Suprapubic skin (tissue), 3 donors: ENCODE measurements around the gene MAP2K7.

Source experiments
- CTCF ChIP-seq, 2 donors: fragments of 200-600 bp in 1 of 2; fragments of 450-650 bp in 1 of 2; sonication (generic) in 1 of 2; IDR thresholded peaks; one replicate each; pipeline ENCODE4 v1.5.1; 2016 to 2019; ENCODE audit warnings: antibody characterized with exemption in 2 of 2, mild to moderate bottlenecking in 1 of 2, moderate library complexity in 1 of 2
- EP300 ChIP-seq: sonication (generic); formaldehyde crosslinking; IDR thresholded peaks from one replicate; pipeline ENCODE4 v1.6.1; 2017; ENCODE audit warnings: antibody characterized with exemption

DNA sequence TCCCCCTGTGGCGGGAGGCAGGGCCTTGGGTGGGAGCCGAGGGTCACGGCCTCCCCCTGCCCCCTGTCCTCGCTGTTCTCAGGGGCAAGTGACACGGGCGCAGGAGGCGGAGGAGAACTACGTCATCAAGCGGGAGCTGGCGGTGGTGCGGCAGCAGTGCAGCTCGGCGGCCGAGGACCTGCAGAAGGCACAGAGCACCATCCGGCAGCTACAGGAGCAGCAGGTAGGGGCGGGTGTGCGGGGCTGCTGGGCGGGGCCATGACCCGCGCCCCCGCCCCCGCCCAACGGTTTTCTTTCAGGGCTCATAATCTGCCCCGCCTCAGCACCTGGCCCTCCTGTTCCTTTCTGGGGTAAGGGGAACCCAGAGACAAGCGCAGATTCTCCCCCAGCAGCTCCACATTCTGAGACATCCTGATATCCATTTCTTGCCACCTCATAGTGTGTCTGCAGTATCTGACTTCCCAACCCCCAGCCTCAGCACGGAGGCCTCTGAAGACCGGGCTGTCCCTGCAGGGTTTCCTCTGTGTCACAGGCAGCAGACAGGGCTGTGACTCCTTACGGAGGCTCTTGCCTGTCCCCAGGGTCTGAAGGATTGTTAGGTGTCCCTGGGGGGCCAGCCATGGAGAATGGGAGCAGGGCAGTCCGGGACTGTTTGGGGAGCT is 45.4 kb upstream of the MAP2K7 start:
- no peak for TF ChIP-seq CTCF (IDR thresholded peaks at IDR 0.05)
- no peak for TF ChIP-seq EP300
